Left colon (tissue), 2 donors: ENCODE results near the gene CCDC28A. TPM values are rescaled to one million over a fixed set of nuclear protein-coding genes. Genes with fewer than 3 reads are reported as not detected.

Experiments
- ATAC-seq: fragments of 200-7000 bp; cut with Tn5 transposase; one replicate; pipeline ENCODE4 v1.9.1; 2020; ENCODE audit warnings: mild to moderate bottlenecking, moderate library complexity
- DNase-seq, 2 donors: peaks; one replicate each; pipeline ENCODE4 v3.0.0-alpha.2; 2020
- intact Hi-C, 2 donors: fragments of 100-400 bp; cut with DNase I in 1 of 2; cut with micrococcal nuclease in 1 of 2; formaldehyde crosslinking; loops; one replicate each; pipeline versions ENCODE4 v1.11.2 to v1.14.0; 2022; cut with DNase I, micrococcal nuclease
- total RNA-seq, 2 donors: library from RNA; stranded (reverse); fragmentation: NEBNext Ultra II Directional; extraction: Animal tissue kit (Norgen Biotek cat#: 25700); gene quantifications; one replicate each; pipeline ENCODE4 v1.2.1, GENCODE V29; 2021
- donor health status: DM: no; HTN: no; CAD: no.
- donor health status: DM: yes; HTN: yes; CAD: no.

CCDC28A gene
- total RNA-seq, 2 donors from 2014 or later: 12.9 to 25.9 TPM

DNA sequence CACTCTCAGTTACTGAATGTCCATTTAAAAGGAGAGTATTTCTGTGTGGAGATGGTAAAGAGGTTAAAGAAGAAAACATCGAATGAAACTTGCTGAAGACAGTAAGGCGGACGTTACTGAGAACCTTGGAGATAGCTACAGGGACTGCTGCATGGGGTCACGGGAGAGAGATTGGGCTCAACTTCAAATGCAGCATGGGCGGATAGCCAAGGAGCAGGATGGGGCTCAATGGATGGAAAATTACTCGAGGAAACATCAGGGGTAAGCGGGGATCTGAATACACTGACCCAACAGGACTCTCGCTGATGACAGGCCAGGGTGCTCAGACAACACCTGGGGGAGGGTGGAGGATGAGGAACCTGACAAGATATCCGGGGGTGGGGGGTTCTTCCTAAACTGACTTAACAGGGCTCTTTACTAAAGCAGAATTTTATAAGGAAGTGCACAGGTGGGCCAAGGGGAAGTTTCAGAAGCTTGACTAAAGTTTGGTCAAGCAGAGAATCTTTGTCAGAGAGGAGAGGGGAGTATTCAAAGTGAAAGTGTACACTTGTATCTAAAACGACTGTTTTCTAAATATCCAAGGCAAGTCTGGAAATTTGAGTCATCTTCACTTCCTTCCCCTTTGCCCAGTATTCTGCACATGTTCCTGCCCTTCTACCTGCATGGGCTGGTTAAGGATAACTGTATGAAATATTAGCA lies 45.1 kb downstream of the CCDC28A start:
- intact Hi-C loops: loop anchor here (5.0 to 10.0 kb wide), 3 partner anchors 166 to 544 kb away; partner anchors contain the start of gene REPS1 (in 2 of the 2)
- ATAC-seq: no peak
- DNase-seq: peak in 1 of 2 donors; percentile 9

DNA sequence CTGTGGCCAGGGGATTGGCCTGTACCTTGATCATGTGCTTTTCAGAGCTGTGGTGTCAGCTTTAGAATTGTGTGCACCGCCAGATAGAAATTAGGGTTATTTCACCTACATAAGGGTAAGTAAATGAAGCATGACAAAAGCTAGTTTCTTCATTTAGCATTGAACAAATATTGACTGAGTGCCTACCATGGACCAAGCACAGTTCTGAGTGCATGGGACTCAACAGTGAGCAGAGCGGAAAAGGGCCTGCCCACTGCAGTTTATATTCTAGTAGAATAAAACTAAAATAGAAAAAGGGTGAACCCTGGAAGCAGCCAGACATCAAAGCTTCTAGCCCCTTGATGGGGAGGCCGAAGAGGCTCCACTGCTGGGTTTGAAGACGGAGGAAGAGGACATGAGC lies 48.0 kb downstream of the CCDC28A start:
- DNase-seq: no peak
- no peak for ATAC-seq
- intact Hi-C loops: no loop called here

DNA sequence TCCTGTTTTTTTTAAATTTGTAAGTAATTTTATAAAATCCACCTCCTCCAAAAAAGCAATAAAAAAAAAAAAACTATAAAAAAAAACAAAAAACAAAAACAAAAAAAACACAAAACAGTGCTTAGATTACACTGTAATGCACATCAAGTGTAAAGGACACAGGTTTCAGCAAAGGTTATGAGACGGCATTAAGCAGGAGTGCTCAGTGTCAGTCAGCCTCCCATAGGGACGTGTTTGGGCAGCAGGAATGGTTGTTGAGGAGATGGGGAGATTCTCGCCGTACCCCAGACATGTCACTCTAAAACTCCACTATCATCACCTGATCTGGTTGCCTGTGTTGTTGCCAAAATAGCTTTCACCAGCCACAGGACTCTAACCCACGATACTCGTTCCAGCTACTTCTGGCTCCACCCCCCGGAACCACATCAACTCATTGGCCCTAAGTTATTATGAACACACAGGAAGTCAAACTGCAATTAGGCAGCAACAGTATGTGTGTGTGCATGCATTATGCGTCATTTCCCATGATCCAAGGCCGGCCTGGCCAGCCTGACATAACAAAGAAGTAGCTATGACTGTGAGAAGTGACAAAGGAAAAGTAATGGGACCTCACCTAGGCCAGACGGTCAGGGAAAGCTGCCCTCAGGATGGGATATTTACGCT lies 51.0 kb downstream of the CCDC28A start:
- intact Hi-C loops: no loop called here
- DNase-seq (no peak), ATAC-seq (no peak)

DNA sequence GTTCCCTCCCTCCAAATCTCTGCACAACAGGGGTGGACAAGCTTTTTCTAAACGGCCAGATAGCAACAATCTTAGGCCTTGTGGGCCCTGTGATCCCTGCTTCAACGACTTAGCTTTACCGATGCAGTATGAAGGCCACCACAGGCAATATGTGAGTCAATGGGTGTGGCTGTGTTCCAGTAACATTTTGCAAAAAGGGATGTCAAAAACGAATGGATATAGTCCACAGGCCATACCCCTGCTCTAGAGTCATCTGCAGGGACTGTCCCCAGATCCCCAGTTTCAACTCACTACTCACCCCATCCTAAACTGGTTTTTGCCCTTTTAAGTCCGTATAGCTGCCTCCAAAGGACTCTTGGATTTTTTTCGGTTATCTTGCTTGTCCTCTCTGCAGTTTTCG lies 56.7 kb downstream of the CCDC28A start:
- intact Hi-C loops: no loop called here
- no peak for DNase-seq
- ATAC-seq: no peak

- intact Hi-C loops: no loop called here
- ATAC-seq (no peak), DNase-seq (no peak)
Measured at GRCh38 chr6:138832182-138832581, 58.6 kb downstream of the CCDC28A start.

DNA sequence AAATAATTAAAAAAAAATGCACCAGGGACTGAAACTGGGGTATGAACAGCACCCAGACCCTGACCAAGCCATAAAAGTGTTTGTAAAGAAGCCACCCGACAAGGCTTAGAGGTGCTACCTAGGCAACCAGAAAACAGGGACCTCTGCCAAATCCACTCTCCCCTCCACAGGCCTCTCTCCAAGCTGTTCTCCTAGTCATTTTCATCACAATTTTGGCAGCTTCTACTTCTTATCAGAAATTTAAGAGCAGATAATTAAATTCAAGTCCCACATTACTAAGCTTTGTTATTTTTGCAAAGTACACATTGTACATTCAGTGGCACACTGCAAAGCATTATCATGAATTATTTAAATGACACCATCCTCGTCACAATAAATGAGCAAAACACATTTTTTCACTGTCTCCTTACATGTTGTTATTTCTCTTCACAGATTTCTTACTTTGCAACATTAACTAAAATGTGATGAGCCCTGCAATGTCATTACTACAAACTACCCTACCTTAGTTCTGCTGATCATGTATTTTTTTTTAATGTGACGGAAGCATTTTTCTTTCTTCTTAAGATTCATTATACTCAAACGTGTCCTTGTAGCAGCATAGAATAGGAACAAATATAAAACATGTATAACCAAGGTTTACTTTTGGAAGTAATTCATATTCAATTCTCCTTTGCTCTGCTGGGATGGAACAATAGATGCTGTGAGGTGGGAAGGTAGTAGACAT lies 60.4 kb downstream of the CCDC28A start:
- intact Hi-C loops: no loop called here
- DNase-seq: no peak
- ATAC-seq: no peak

GRCh38 chr6:138837246-138837645 lies 63.7 kb downstream of the CCDC28A start:
- intact Hi-C loops: no loop called here
- no peak for DNase-seq
- ATAC-seq: no peak

Other genes starting within 250 kb of the CCDC28A start
- gene ECT2L, start 22.3 kb downstream of the CCDC28A start, total RNA-seq: not detected
- gene REPS1, start 214.5 kb downstream of the CCDC28A start, total RNA-seq: 10 to 100 TPM; 30.2 to 33.2 TPM